ENCODE data around the gene MPHOSPH8. TPM values are rescaled to one million over a fixed set of nuclear protein-coding genes. Genes with fewer than 3 reads are reported as not detected.

Gene MPHOSPH8
- total RNA-seq, 2 donors from 2014 or later = 34.8 to 63.5 TPM

GRCh38 chr13:19657872-19658591 lies 24.6 kb downstream of the MPHOSPH8 start:
- Mint-ChIP-seq H3K4me1 (no peaks in the 10 kb centered on the region), H3K27me3 (no peaks in the 10 kb centered on the region), H3K9me3 (no peaks in the 10 kb centered on the region), H3K4me3 (no peak overlapping the region), H3K36me3 (ENCODE audit: low read depth) (peaks cover 91% of the 10 kb centered on the region), H3K27ac (peak overlapping the region; percentile 15)
- ATAC-seq (replicated peaks) = no peak

- ATAC-seq (replicated peaks) = no peak
- H3K27me3 Mint-ChIP-seq = no peaks in the 10 kb centered on the region
- H3K4me1 Mint-ChIP-seq = no peaks in the 10 kb centered on the region
- H3K4me3 Mint-ChIP-seq = no peak overlapping the region
- peaks cover 91% of the 10 kb centered on the region for H3K36me3 Mint-ChIP-seq (ENCODE audit: low read depth)
- no peaks in the 10 kb centered on the region for H3K9me3 Mint-ChIP-seq
- H3K27ac Mint-ChIP-seq = no peak overlapping the region
Observed at GRCh38 chr13:19658831-19659230, 25.4 kb downstream of the MPHOSPH8 start.

DNA sequence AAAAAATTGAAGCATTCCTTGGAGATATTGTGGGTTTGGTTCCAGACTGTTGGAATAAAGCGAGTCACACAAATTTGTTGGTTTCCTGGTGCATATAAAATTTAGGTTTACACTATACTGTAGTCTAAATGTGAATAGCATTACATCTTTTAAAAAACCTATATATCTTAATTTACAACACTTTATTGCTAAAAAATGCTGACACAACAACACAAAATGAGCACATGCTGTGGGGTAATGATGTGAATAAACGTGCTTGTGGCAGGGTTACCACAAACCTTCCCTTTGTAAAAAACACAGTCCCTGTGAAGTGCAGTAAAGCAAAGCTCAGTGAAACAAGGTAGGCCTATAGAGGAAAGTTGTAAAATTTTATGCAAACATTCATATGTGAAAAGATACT lies 27.7 kb downstream of the MPHOSPH8 start:
- Mint-ChIP-seq H3K4me3 (no peak overlapping the region), H3K4me1 (no peaks in the 10 kb centered on the region), H3K27ac (no peak overlapping the region), H3K36me3 (ENCODE audit: low read depth) (peaks cover 94% of the 10 kb centered on the region), H3K9me3 (no peaks in the 10 kb centered on the region), H3K27me3 (no peaks in the 10 kb centered on the region)
- no peak for ATAC-seq (replicated peaks)

DNA sequence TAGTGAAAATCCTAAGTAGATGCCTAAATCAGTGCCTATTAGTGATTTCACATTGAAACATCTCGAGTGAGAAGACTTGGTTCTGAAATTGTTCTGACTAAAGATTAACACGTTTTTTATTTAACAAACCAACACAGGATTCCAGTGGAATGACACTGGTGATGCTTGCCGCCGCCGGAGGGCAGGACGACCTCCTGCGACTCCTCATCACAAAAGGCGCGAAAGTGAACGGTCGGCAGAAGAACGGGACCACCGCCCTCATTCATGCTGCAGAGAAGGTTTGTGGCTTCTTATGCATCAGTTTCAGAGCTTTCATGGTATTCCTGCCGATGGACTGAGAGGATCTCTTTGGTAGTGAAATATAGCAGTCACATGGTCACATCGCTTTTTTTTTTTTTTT lies 28.1 kb downstream of the MPHOSPH8 start:
- H3K4me1 Mint-ChIP-seq = no peaks in the 10 kb centered on the region
- no peak overlapping the region for H3K4me3 Mint-ChIP-seq
- H3K27me3 Mint-ChIP-seq = no peaks in the 10 kb centered on the region
- H3K9me3 Mint-ChIP-seq = no peaks in the 10 kb centered on the region
- H3K27ac Mint-ChIP-seq = no peak overlapping the region
- ATAC-seq (replicated peaks) = no peak
- H3K36me3 Mint-ChIP-seq (ENCODE audit: low read depth) = peaks cover 98% of the 10 kb centered on the region

GRCh38 chr13:19663416-19663979 lies 30.0 kb downstream of the MPHOSPH8 start:
- Mint-ChIP-seq H3K4me3 (no peak overlapping the region), H3K4me1 (no peaks in the 10 kb centered on the region), H3K36me3 (ENCODE audit: low read depth) (peaks cover 100% of the 10 kb centered on the region), H3K27me3 (no peaks in the 10 kb centered on the region), H3K27ac (peak overlapping the region; percentile 45), H3K9me3 (no peaks in the 10 kb centered on the region)
- no peak for ATAC-seq (replicated peaks)

DNA sequence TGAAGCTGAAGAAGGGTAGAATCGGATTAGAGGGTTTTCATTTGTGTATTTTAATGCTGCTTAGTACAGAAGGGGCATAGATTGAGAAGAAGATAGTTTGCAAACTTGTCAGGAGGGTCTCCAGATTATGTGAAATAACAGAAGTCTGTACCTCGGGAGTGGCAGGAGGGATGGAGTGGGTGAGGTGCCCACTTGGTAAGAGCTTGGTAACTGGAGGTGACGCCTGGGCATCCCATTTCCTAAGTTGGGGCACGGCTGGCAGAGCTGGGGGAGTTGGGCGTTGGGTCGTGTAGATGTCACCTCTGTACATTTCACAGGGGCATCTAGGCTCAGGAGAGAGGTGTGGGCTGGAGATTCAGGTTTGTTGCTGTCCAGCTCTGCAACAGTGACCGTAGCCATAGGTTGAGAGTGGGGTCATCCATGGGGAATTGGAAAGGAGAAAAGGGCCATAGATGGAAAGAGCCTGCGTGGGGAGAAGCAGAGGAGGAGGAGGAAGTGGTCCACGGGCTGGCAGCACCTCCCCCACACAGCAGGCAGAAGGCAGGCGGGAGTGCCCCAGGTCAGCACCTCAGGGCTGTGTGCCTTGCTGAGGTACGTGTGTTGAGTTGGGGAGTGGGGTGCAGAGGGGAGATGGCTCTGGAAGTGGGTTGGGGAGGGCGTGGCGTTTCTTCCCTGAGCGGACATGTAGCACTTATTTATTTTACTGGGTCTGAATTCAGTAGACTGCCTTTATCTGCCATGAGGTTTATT lies 31.2 kb downstream of the MPHOSPH8 start:
- no peaks in the 10 kb centered on the region for H3K4me1 Mint-ChIP-seq
- H3K27me3 Mint-ChIP-seq = no peaks in the 10 kb centered on the region
- H3K4me3 Mint-ChIP-seq = no peak overlapping the region
- H3K36me3 Mint-ChIP-seq (ENCODE audit: low read depth) = peaks cover 100% of the 10 kb centered on the region
- no peak for ATAC-seq (replicated peaks)
- H3K9me3 Mint-ChIP-seq = no peaks in the 10 kb centered on the region
- peak overlapping the region; percentile 45 for H3K27ac Mint-ChIP-seq

GRCh38 chr13:19665427-19665859 lies 32.0 kb downstream of the MPHOSPH8 start:
- Mint-ChIP-seq H3K9me3 (no peaks in the 10 kb centered on the region), H3K27me3 (no peaks in the 10 kb centered on the region), H3K4me3 (no peak overlapping the region), H3K4me1 (no peaks in the 10 kb centered on the region), H3K36me3 (ENCODE audit: low read depth) (peaks cover 100% of the 10 kb centered on the region), H3K27ac (no peak overlapping the region)
- no peak for ATAC-seq (replicated peaks)

DNA sequence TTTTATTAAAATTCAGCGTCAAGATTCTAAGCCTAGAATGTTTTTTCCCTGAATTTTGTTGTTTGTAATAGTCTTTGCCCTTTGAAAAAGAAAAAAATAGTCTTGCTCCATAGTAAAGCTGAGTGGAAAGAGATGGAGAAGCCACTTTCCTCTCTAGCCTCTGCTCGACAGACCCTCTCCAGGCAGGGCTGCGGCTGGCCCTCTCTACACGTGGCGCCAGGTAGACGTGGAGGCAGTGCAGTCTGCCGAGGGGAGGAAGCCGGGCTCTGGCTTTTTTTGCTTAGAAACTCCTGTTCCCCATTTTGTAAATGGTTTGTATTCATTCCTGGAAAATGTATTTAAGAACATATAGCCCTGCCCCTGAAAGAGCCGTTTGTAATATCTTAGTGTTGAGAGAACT lies 35.3 kb downstream of the MPHOSPH8 start:
- no peak for ATAC-seq (replicated peaks)
- Mint-ChIP-seq H3K27me3 (no peaks in the 10 kb centered on the region), H3K27ac (no peak overlapping the region), H3K9me3 (no peaks in the 10 kb centered on the region), H3K4me1 (no peaks in the 10 kb centered on the region), H3K36me3 (ENCODE audit: low read depth) (peaks cover 100% of the 10 kb centered on the region), H3K4me3 (no peak overlapping the region)

DNA sequence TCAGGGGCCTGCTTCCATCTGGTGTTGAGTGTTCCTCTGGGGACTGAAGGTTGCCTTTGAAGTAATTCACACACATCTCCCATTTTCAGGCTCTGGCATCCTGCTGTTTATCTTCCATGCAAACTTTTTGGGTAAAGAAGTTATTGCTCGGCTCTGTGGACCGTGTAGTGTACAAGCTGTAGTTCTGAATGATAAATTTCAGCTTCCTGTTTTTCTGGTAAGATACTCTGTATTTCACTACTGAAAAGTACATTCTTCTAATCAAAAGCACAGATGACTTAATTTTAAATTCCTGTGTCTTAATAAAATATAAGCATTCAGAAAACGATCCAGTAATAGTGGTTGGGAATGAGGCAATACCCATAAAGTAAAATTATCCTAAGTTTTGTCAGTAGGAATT lies 36.7 kb downstream of the MPHOSPH8 start:
- peaks cover 5% of the 10 kb centered on the region for H3K4me1 Mint-ChIP-seq
- no peaks in the 10 kb centered on the region for H3K9me3 Mint-ChIP-seq
- no peaks in the 10 kb centered on the region for H3K27me3 Mint-ChIP-seq
- no peak overlapping the region for H3K27ac Mint-ChIP-seq
- no peak overlapping the region for H3K4me3 Mint-ChIP-seq
- ATAC-seq (replicated peaks) = no peak
- H3K36me3 Mint-ChIP-seq (ENCODE audit: low read depth) = peaks cover 100% of the 10 kb centered on the region

GRCh38 chr13:19672990-19673389 lies 39.5 kb downstream of the MPHOSPH8 start:
- peak overlapping the region; percentile 3 for H3K27ac Mint-ChIP-seq
- ATAC-seq (replicated peaks) = no peak
- no peak overlapping the region for H3K4me3 Mint-ChIP-seq
- H3K9me3 Mint-ChIP-seq = no peaks in the 10 kb centered on the region
- peaks cover 6% of the 10 kb centered on the region for H3K4me1 Mint-ChIP-seq
- peaks cover 100% of the 10 kb centered on the region for H3K36me3 Mint-ChIP-seq (ENCODE audit: low read depth)
- no peaks in the 10 kb centered on the region for H3K27me3 Mint-ChIP-seq

- Mint-ChIP-seq H3K9me3 (no peaks in the 10 kb centered on the region), H3K36me3 (ENCODE audit: low read depth) (peaks cover 96% of the 10 kb centered on the region), H3K27me3 (no peaks in the 10 kb centered on the region), H3K27ac (peak overlapping the region; percentile 3), H3K4me1 (peaks cover 6% of the 10 kb centered on the region), H3K4me3 (no peak overlapping the region)
- ATAC-seq (replicated peaks) = no peak
Observed at GRCh38 chr13:19673473-19674430, 40.3 kb downstream of the MPHOSPH8 start.

DNA sequence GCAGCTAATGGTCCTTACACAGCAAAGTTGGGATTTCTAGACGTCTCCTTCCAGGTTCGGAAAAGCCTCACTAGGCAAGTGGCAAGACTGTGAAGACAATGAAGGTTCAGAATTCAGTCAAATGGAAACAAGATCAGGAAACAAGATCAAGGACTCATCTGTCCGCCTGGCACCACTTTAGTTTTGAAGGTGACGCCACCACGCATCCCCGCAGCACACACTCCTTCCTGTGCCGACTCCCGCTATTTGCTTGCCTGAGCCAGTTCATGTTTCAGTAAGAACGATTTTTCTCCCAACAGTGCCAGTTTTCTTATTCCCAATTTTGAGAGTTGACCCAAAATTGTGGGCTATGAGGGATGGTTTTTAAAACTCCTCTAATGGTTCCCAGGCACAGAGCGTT lies 41.4 kb downstream of the MPHOSPH8 start:
- H3K4me3 Mint-ChIP-seq = no peak overlapping the region
- peaks cover 92% of the 10 kb centered on the region for H3K36me3 Mint-ChIP-seq (ENCODE audit: low read depth)
- H3K27ac Mint-ChIP-seq = peak overlapping the region; percentile 3
- peaks cover 6% of the 10 kb centered on the region for H3K4me1 Mint-ChIP-seq
- H3K27me3 Mint-ChIP-seq = no peaks in the 10 kb centered on the region
- H3K9me3 Mint-ChIP-seq = no peaks in the 10 kb centered on the region
- no peak for ATAC-seq (replicated peaks)

GRCh38 chr13:19676168-19676567 lies 42.7 kb downstream of the MPHOSPH8 start:
- Mint-ChIP-seq H3K4me3 (no peak overlapping the region), H3K27me3 (no peaks in the 10 kb centered on the region), H3K4me1 (peaks cover 6% of the 10 kb centered on the region), H3K27ac (no peak overlapping the region), H3K36me3 (ENCODE audit: low read depth) (peaks cover 79% of the 10 kb centered on the region), H3K9me3 (no peaks in the 10 kb centered on the region)
- no peak for ATAC-seq (replicated peaks)

GRCh38 chr13:19680751-19681150 lies 47.3 kb downstream of the MPHOSPH8 start:
- no peak overlapping the region for H3K4me3 Mint-ChIP-seq
- H3K27me3 Mint-ChIP-seq = no peaks in the 10 kb centered on the region
- ATAC-seq (replicated peaks) = no peak
- H3K27ac Mint-ChIP-seq = peak overlapping the region; percentile 41
- peaks cover 42% of the 10 kb centered on the region for H3K36me3 Mint-ChIP-seq (ENCODE audit: low read depth)
- no peaks in the 10 kb centered on the region for H3K9me3 Mint-ChIP-seq
- H3K4me1 Mint-ChIP-seq = peaks cover 9% of the 10 kb centered on the region

Data from activated T-helper 17 cell treated with anti-CD3 and anti-CD28 coated beads, Interleukin-2, amount 50 U/mL, for 72 hours (primary cell).